Neuronal stem cell (in vitro differentiated cells): ENCODE results near the gene ZSCAN25.

Experiments used
- DNase-seq: peaks from one replicate; pipeline ENCODE4 v3.0.0-alpha.2; 2013; ENCODE audit warnings: low spot score
- H2AFZ ChIP-seq: one replicate; pipeline ENCODE4 v1.6.1; 2013; ENCODE audit warnings: mild to moderate bottlenecking, low read length, inconsistent platforms
- H2AK5ac ChIP-seq: 2 replicates; pipeline ENCODE4 v1.6.1; 2013; ENCODE audit warnings: low read depth, mild to moderate bottlenecking, inconsistent platforms, low read length, moderate library complexity, mixed read lengths
- H2BK120ac ChIP-seq: 2 replicates; pipeline ENCODE4 v1.6.1; 2013; ENCODE audit warnings: low read depth, mild to moderate bottlenecking, inconsistent platforms, low read length, moderate library complexity, mixed read lengths
- H2BK12ac ChIP-seq: one replicate; pipeline ENCODE4 v1.6.1; 2013; ENCODE audit warnings: low read length, inconsistent platforms
- H2BK15ac ChIP-seq: 2 replicates; pipeline ENCODE4 v1.6.1; 2013; ENCODE audit warnings: mild to moderate bottlenecking, low read length, inconsistent platforms, mixed read lengths
- H2BK5ac ChIP-seq: one replicate; pipeline ENCODE4 v1.6.1; 2013; ENCODE audit warnings: inconsistent platforms, mild to moderate bottlenecking, low read length, moderate library complexity
- H3K14ac ChIP-seq: one replicate; pipeline ENCODE4 v1.6.1; 2013; ENCODE audit warnings: low read length, inconsistent platforms
- H3K18ac ChIP-seq: 2 replicates; pipeline ENCODE4 v1.6.1; 2013; ENCODE audit warnings: low read length, inconsistent platforms
- H3K23ac ChIP-seq: 2 replicates; pipeline ENCODE4 v1.6.1; 2013; ENCODE audit warnings: low read depth, mild to moderate bottlenecking, mixed read lengths, low read length, inconsistent platforms; ENCODE audit not compliant: poor library complexity
- H3K27ac ChIP-seq: replicated peaks from 3 replicates; pipeline ENCODE4 v1.5.1; 2013; ENCODE audit warnings: low read length, inconsistent platforms
- H3K27me3 ChIP-seq, 3 experiments: 2 replicates each; pipeline ENCODE4 v1.6.1; 2013; ENCODE audit warnings: low read length in 3 of 3, mild to moderate bottlenecking in 2 of 3, inconsistent platforms in 1 of 3, low read depth in 1 of 3, mixed read lengths in 1 of 3, moderate library complexity in 1 of 3; ENCODE audit not compliant: control insufficient read depth in 3 of 3, insufficient read depth in 3 of 3
- H3K36me3 ChIP-seq, 2 donors: replicated peaks in 1 of 2; 2 replicates each; pipeline ENCODE4 v1.6.1; 2013; ENCODE audit warnings: low read length in 2 of 2; ENCODE audit not compliant: control insufficient read depth in 2 of 2, insufficient read depth in 2 of 2
- H3K4ac ChIP-seq: 2 replicates; pipeline ENCODE4 v1.6.1; 2013; ENCODE audit warnings: inconsistent platforms, mild to moderate bottlenecking, low read length, moderate library complexity
- H3K4me1 ChIP-seq, 2 donors: 1 replicate in 1 of 2; 2 replicates in 1 of 2; pipeline ENCODE4 v1.6.1; 2013; ENCODE audit warnings: low read length in 2 of 2, low read depth in 1 of 2; ENCODE audit not compliant: control insufficient read depth in 2 of 2, insufficient read depth in 1 of 2
- H3K4me2 ChIP-seq: one replicate; pipeline ENCODE4 v1.6.1; 2013; ENCODE audit warnings: mild to moderate bottlenecking, low read length, inconsistent platforms; ENCODE audit not compliant: insufficient read depth, poor library complexity, severe bottlenecking
- H3K4me3 ChIP-seq, 2 donors: 2 replicates each; pipeline ENCODE4 v1.5.1; 2013; ENCODE audit warnings: low read length in 2 of 2, mild to moderate bottlenecking in 2 of 2, inconsistent platforms in 1 of 2, moderate library complexity in 1 of 2
- H3K79me1 ChIP-seq: one replicate; pipeline ENCODE4 v1.6.1; 2013; ENCODE audit warnings: low read depth, mild to moderate bottlenecking, inconsistent platforms, low read length, moderate library complexity
- H3K9ac ChIP-seq: one replicate; pipeline ENCODE4 v1.6.1; 2013; ENCODE audit warnings: mild to moderate bottlenecking, low read depth, low read length, inconsistent platforms; ENCODE audit not compliant: poor library complexity
- H3K9me3 ChIP-seq, 2 donors: replicated peaks in 1 of 2; 2 replicates each; pipeline versions ENCODE3 to v1.6.1; 2013; ENCODE audit warnings: low read length in 2 of 2, mild to moderate bottlenecking in 2 of 2, inconsistent platforms in 1 of 2, low read depth in 1 of 2, mixed read lengths in 1 of 2, moderate library complexity in 1 of 2; ENCODE audit not compliant: control insufficient read depth in 2 of 2, insufficient read depth in 1 of 2
- H4K8ac ChIP-seq: one replicate; pipeline ENCODE4 v1.6.1; 2013; ENCODE audit warnings: low read depth, mild to moderate bottlenecking, inconsistent platforms, low read length, moderate library complexity
- H4K91ac ChIP-seq: one replicate; pipeline ENCODE4 v1.6.1; 2013; ENCODE audit warnings: low read length, low read depth, mild to moderate bottlenecking, inconsistent platforms; ENCODE audit not compliant: poor library complexity
- WGBS, 2 donors: extraction: QIAGEN DNeasy Blood & Tissue Kit; methylation state at CpG; one replicate each; pipeline ENCODE4 v1.1.7; 2013; ENCODE audit warnings: missing lambda C conversion rate in 2 of 2, mixed read lengths in 1 of 2; ENCODE audit not compliant: insufficient read length in 2 of 2, insufficient replicate concordance in 1 of 2; ENCODE audit errors: extremely low coverage in 2 of 2; 5-methylcytosine and 5-hydroxymethylcytosine counted together

The ZSCAN25 gene

DNA sequence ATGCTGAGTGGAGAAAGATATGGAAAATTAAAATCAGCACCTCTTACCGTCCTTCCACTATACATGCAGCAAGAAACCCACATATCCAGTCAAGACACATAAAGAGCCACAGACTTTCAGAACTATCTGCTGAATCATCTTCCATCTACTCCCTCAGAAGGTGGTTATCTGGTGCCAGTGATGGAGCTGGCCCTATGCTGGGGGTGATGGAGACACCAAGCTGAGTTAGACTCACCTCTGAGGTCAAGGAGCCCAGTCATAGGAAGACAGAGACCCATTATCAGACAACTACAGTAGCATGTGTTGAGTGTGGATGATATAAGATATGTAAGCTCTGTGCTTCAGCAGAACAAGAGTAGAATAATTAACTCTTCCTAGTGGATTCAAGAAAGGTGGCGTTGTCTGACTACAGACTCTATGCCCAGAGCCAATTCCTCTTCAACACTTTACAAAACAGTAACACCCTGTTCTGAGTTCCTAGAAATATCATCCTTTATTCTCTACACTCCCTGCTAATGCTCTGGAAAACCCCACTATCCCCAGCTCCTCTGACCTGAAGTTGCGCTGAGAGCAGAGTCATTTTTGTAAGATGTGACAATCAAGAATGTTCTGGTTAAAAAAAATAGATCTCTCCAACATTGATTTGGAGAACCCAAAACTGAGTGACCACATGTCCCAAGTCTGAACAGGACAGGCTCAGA lies 48.7 kb downstream of the ZSCAN25 start:
- Histone ChIP-seq H3K27ac (no peak overlapping the region), H3K36me3 (no peaks in the 10 kb centered on the region), H2AFZ (no peak overlapping the region), H3K4me2 (no peak overlapping the region), H3K14ac (no peak overlapping the region), H4K91ac (no peak overlapping the region), H2BK12ac (no peak overlapping the region), H3K23ac (no peak overlapping the region), H3K27me3 (no peaks in the 10 kb centered on the region), H3K9me3 (no peaks in the 10 kb centered on the region), H2BK5ac (no peak overlapping the region), H4K8ac (no peak overlapping the region), H3K18ac (no peak overlapping the region), H2BK15ac (no peak overlapping the region), H2AK5ac (no peak overlapping the region), H3K4ac (no peak overlapping the region), H3K79me1 (no peaks in the 10 kb centered on the region), H3K4me3 (no peak overlapping the region), H3K9ac (no peak overlapping the region), H2BK120ac (no peak overlapping the region), H3K4me1 (no peaks in the 10 kb centered on the region)
- DNase-seq, result no peak
- WGBS, 2 donors, result no CpG with 5 or more reads among the region's 3 CpGs

DNA sequence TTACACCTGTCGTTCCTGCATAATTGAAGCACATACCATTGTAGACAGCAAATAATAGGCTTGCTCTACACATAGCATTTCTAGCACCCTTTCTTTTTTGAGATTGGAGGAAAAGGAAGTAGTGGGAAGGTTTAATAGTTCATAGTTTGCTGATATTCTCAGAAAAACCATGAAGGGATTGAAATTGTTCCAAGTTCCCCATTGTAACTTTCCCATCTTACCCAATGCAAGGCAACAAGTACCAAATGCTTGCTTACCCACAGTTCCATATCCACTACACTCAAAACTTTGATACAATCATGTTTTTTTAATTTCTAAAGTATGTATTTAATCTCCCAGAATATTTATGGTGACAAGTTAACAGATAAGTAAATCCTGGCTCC lies 49.3 kb downstream of the ZSCAN25 start:
- no peaks in the 10 kb centered on the region for H3K36me3 ChIP-seq

DNA sequence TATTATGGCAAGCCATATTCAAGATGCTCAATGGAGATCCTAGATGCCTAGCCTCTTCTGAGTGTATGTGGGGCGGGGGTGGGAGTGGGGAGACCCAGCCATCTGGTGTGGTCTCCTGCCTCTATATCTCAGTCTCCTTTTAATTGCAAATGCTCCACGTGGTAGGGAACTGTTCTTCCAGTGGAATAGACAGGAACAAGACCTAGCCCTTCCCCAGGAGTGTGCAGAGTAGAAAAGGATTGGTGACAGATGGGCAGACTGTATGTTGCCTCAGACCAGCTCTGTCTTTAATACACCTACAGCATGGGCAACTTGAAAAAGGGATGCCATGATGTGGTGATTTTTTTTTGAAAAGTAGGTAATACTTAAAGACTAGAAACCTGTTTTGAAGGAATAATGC lies 50.4 kb downstream of the ZSCAN25 start:
- no CpG with 5 or more reads among the region's 2 CpGs for WGBS, 2 donors
- Histone ChIP-seq H3K4ac (no peak overlapping the region), H3K18ac (no peak overlapping the region), H3K79me1 (no peaks in the 10 kb centered on the region), H3K14ac (no peak overlapping the region), H3K4me3 (no peak overlapping the region), H3K9me3 (no peaks in the 10 kb centered on the region), H3K23ac (no peak overlapping the region), H2BK12ac (no peak overlapping the region), H2BK15ac (no peak overlapping the region), H3K36me3 (no peaks in the 10 kb centered on the region), H3K4me1 (no peaks in the 10 kb centered on the region), H3K27ac (no peak overlapping the region), H2BK5ac (no peak overlapping the region), H4K8ac (no peak overlapping the region), H2BK120ac (no peak overlapping the region), H2AK5ac (no peak overlapping the region), H4K91ac (no peak overlapping the region), H3K9ac (no peak overlapping the region), H3K4me2 (no peak overlapping the region), H2AFZ (no peak overlapping the region), H3K27me3 (no peaks in the 10 kb centered on the region)
- DNase-seq, result no peak

More for the DNA sequence above, 49.3 kb downstream of the ZSCAN25 start:
- H4K8ac ChIP-seq, result no peak overlapping the region
- no peak overlapping the region for H4K91ac ChIP-seq
- H2AK5ac ChIP-seq, result no peak overlapping the region
- H2BK120ac ChIP-seq, result no peak overlapping the region
- H3K27ac ChIP-seq, result no peak overlapping the region
- WGBS, 2 donors, result no CpG with 5 or more reads among the region's 1 CpG
- no peak overlapping the region for H3K14ac ChIP-seq
- no peaks in the 10 kb centered on the region for H3K9me3 ChIP-seq
- no peak overlapping the region for H2AFZ ChIP-seq
- H3K23ac ChIP-seq, result no peak overlapping the region
- no peak overlapping the region for H2BK12ac ChIP-seq
- H3K9ac ChIP-seq, result no peak overlapping the region
- H3K4me1 ChIP-seq, result no peaks in the 10 kb centered on the region
- no peak for DNase-seq
- H3K18ac ChIP-seq, result no peak overlapping the region
- H3K4me3 ChIP-seq, result no peak overlapping the region
- no peaks in the 10 kb centered on the region for H3K79me1 ChIP-seq
- no peak overlapping the region for H3K4me2 ChIP-seq
- H2BK5ac ChIP-seq, result no peak overlapping the region
- no peaks in the 10 kb centered on the region for H3K27me3 ChIP-seq
- no peak overlapping the region for H3K4ac ChIP-seq
- H2BK15ac ChIP-seq, result no peak overlapping the region

DNA sequence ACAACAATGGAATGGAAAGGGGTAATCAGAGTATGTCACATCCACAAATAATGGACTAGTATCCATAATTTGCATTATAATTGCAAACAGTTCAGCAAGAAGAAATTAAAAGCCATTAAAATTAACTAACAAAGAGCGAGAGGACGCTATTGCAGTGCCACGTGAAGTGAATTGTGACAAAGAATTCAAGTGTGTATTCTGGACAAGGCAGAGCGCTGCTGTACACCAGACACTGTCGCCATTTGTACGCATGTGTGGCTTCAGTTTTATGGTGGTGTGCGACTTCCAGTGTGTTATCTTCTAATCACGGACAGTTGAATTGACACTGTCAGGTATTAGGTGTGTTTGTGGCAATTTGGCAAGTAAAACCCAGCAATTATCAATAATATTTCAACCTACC lies 51.8 kb downstream of the ZSCAN25 start:
- no peak overlapping the region for H3K27ac ChIP-seq

More for the DNA sequence above, 51.8 kb downstream of the ZSCAN25 start:
- Histone ChIP-seq H3K4me1 (no peaks in the 10 kb centered on the region), H4K8ac (no peak overlapping the region), H3K27me3 (no peaks in the 10 kb centered on the region), H3K18ac (no peak overlapping the region), H3K36me3 (no peaks in the 10 kb centered on the region), H2BK15ac (no peak overlapping the region), H2BK5ac (no peak overlapping the region), H2BK12ac (no peak overlapping the region), H2AFZ (no peak overlapping the region), H3K9me3 (no peaks in the 10 kb centered on the region), H4K91ac (no peak overlapping the region), H3K23ac (no peak overlapping the region), H3K9ac (no peak overlapping the region), H2AK5ac (no peak overlapping the region), H2BK120ac (no peak overlapping the region), H3K4me2 (no peak overlapping the region), H3K4me3 (no peak overlapping the region), H3K4ac (no peak overlapping the region), H3K14ac (no peak overlapping the region), H3K79me1 (no peaks in the 10 kb centered on the region)
- DNase-seq, result no peak
- WGBS, 2 donors, result no CpG with 5 or more reads among the region's 8 CpGs
